ENCODE data around the gene SMARCD2.
"Not testable (repeated sequence)": the region's sequence is repeated elsewhere in the genome, so short reads cannot be mapped to it uniquely, and the experiment has no call there.

Gene SMARCD2

GRCh38 chr17:63842540-63843386 lies at the start of gene SMARCD2:
SMARCD2 (minus strand) TSS chr17:63842685; CDS start chr17:63842674, 11 bp downstream.
- TF ChIP-seq, protein P1, sequence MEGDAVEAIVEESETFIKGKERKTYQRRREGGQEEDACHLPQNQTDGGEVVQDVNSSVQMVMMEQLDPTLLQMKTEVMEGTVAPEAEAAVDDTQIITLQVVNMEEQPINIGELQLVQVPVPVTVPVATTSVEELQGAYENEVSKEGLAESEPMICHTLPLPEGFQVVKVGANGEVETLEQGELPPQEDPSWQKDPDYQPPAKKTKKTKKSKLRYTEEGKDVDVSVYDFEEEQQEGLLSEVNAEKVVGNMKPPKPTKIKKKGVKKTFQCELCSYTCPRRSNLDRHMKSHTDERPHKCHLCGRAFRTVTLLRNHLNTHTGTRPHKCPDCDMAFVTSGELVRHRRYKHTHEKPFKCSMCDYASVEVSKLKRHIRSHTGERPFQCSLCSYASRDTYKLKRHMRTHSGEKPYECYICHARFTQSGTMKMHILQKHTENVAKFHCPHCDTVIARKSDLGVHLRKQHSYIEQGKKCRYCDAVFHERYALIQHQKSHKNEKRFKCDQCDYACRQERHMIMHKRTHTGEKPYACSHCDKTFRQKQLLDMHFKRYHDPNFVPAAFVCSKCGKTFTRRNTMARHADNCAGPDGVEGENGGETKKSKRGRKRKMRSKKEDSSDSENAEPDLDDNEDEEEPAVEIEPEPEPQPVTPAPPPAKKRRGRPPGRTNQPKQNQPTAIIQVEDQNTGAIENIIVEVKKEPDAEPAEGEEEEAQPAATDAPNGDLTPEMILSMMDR (IDR thresholded peaks at IDR 0.05; ENCODE audit: low read depth, low read length): no peak
- peak within 1 kb of the TSS; percentile 87 for H3K4me3 ChIP-seq (ENCODE audit: low read depth, low read length)

DNA sequence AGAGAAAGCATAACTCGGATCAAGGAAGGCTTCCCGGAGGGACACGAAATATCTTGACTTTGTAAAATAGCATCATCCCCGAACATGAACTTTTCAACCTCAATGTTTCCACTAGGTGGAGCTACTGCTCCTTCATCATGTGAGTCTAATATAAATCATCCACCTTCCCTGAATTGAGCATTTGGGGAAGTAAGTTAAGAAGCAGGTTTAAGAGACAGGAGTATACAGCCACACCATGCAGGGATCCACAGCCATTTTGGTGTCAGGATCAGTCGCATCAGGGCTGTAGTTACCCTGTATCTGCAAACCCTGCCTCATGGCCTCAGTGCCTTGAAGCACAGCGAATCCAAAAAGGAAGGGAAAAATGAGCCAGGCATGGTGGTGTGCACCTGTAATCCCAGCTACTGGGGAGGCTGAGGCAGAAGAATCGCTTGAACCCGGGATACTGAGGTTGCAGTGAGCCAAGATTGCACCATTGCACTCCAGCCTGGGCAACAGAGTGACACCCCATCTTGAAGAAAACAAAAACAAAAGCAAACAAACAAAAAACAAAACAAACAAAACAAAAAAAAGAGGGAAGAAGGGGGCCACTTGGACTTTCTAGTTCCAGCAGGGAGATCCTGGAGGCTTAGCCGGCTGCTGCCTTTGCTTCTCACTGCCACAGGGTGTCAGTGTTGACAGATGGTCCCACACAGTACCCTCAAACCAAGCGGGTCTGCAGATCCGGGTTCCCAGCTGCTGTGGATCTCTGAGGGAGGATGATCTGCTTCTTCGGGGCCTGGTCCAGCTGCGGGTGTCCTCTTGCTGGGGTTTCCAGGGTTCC lies 46.8 kb upstream of the SMARCD2 start:
- TF ChIP-seq, protein P1 (IDR thresholded peaks at IDR 0.05; ENCODE audit: low read depth, low read length): peak; percentile 39; the same call in 1 of the 2 replicates
- not testable (repeated sequence) for H3K4me3 ChIP-seq (ENCODE audit: low read depth, low read length)

DNA sequence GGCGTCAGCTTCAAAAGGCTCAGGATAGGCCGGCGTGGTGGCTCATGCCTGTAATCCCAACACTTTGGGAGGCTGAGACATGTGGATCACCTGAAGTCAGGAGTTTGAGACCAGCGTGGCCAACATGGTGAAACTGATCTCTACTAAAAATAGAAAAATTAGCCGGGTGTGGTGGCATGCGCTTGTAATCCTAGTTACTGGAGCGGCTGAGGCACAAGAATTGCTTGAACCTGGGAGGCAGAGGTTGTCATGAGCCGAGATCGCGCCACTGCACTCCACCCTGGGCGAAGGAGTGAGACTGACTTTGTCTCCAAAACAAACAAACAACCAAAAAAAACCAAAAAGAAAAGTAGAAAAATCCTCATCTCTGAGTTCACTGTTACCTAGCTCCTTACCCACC lies 42.6 kb upstream of the SMARCD2 start:
- H3K4me3 ChIP-seq (ENCODE audit: low read depth, low read length): not testable (repeated sequence)

GRCh38 chr17:63882626-63883126 lies 40.2 kb upstream of the SMARCD2 start:
- not testable (repeated sequence) for H3K4me3 ChIP-seq (ENCODE audit: low read depth, low read length)

- TF ChIP-seq, protein P1 (IDR thresholded peaks at IDR 0.05; ENCODE audit: low read depth, low read length): peak; percentile 68
- H3K4me3 ChIP-seq (ENCODE audit: low read depth, low read length): no peak within 1 kb of the TSS
Measured at GRCh38 chr17:63881935-63882601, 39.6 kb upstream of the SMARCD2 start, which contains the start of gene GH2. GH2 (minus strand) TSS chr17:63881944; CDS start chr17:63881801, 143 bp downstream.

- not testable (repeated sequence) for H3K4me3 ChIP-seq (ENCODE audit: low read depth, low read length)
Measured at GRCh38 chr17:63881337-63881736, 38.9 kb upstream of the SMARCD2 start.

GRCh38 chr17:63880706-63881105 lies 38.2 kb upstream of the SMARCD2 start:
- TF ChIP-seq, protein P1 (IDR thresholded peaks at IDR 0.05; ENCODE audit: low read depth, low read length): no peak
- H3K4me3 ChIP-seq (ENCODE audit: low read depth, low read length): no peak overlapping the region

DNA sequence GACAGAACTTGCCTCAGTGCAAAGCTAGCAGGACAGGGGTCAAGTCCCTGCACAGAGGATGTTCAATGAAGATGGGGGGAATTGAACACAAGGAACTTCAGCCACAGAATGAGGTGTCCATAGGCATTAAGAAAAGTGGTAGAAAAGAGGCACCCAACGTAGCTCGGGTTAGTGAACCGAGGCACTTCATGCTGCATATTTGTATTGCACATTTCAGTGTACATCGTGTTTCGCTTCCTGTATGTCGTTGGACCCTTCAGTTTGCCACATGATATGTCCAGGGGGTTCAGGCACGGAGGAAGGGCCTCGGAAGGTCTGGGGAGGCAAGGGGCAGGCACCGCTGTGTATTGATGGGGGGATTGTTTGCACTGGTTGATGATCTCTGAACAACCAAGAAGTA lies 35.9 kb upstream of the SMARCD2 start:
- H3K4me3 ChIP-seq (ENCODE audit: low read depth, low read length): not testable (repeated sequence)

GRCh38 chr17:63874693-63875092 lies 32.2 kb upstream of the SMARCD2 start:
- not testable (repeated sequence) for H3K4me3 ChIP-seq (ENCODE audit: low read depth, low read length)

DNA sequence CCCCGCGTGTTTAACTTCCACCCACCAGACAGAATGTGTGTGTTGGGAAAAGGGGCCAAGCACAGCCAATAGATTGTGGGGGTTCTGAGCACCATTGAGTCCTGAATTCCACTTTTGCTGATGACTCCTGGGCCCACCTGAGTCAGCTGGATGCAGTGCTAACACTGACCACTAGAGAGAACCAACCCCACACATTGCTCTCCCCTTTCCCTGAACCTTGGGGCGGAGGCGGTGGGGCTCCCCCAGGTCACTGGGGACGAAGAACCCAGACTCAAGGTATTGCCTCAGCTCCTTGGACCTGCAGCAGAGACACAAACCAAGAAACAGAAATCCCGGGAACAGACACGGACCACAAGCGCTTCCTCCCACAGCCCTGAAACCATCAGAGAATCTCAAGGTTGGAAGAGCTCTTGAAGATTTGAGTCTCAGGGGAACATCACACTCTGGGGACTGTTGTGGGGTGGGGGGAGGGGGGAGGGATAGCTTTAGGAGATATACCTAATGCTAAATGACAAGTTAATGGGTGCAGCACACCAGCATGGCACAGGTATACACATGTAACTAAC lies 31.7 kb upstream of the SMARCD2 start:
- H3K4me3 ChIP-seq (ENCODE audit: low read depth, low read length): not testable (repeated sequence)

- not testable (repeated sequence) for H3K4me3 ChIP-seq (ENCODE audit: low read depth, low read length)
Measured at GRCh38 chr17:63873577-63873976, 31.1 kb upstream of the SMARCD2 start, which contains the start of gene CSH2. CSH2 (minus strand) TSS chr17:63873677; CDS start chr17:63873614, 63 bp downstream.

DNA sequence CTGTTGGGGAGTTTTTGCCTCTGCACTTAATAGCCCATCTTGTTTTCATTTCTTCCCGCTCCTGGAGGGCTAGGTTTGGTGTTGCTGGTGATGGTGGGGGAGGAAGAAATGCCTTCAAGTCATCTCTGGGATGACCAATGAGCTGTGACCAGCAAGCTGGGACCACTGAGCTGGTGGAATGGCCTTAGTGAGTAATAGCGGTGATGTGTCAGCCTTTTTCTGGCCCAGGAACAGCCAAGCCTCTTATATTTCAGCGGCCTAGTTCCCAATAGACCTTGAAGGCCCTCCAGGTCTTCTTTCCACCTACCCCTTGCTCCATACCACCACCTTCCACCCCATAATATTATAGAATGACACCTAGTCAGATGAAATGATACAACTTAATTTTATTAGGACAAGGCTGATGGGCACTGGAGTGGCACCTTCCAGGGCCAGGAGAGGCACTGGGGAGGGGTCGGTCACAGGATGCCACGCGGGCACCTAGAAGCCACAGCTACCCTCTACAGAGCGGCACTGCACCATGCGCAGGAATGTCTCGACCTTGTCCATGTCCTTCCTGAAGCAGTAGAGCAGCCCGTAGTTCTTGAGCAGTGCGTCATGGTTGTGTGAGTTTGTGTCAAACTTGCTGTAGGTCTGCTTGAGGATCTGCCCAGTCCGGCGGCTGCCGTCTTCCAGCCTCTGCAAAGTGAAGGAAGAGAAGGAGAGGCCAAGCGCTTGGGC lies 29.3 kb upstream of the SMARCD2 start:
- not testable (repeated sequence) for H3K4me3 ChIP-seq (ENCODE audit: low read depth, low read length)

DNA sequence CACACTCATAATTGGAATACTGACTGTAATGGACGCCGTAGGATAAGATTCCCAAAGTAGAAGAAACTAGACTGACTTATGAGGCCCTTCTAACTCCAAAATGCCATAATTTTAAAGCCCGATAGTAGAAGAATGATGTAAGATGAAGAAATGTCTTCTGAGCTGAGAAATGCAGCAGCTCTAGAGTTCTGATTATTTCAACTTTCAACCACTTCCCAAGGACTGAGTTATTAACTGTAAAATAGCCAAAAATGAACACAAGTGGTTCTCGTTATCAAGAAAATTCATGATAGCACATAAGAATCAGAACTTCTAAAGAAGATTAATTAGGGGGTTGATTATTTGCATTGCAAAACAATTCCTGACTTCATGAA lies 27.8 kb upstream of the SMARCD2 start:
- not testable (repeated sequence) for H3K4me3 ChIP-seq (ENCODE audit: low read depth, low read length)
